Kidney glomerular epithelial cell (primary cell): ENCODE measurements around the gene EVPLL.
"Not testable (repeated sequence)": the region's sequence is repeated elsewhere in the genome, so short reads cannot be mapped to it uniquely, and the experiment has no call there.

Experiments
- DNase-seq: peaks from one replicate; lab custom pipeline; 2025; lab: John Stamatoyannopoulos, UW

Gene EVPLL

GRCh38 chr17:18377437-18378204, at the start of gene EVPLL:
TSS of gene EVPLL (plus strand) at chr17:18377778. CDS start at chr17:18380938, 3,160 bp downstream.
- DNase-seq, result no peak

GRCh38 chr17:18328643-18329204, 48.9 kb upstream of the EVPLL start:
- DNase-seq, result no peak

- no peak for DNase-seq
Measured at GRCh38 chr17:18331879-18332278, 45.7 kb upstream of the EVPLL start.

- no peak for DNase-seq
Measured at GRCh38 chr17:18332909-18333489, 44.6 kb upstream of the EVPLL start.

- not testable (repeated sequence) for DNase-seq
Measured at GRCh38 chr17:18338158-18338557, 39.4 kb upstream of the EVPLL start.

- no peak for DNase-seq
Measured at GRCh38 chr17:18339933-18340332, 37.6 kb upstream of the EVPLL start.

GRCh38 chr17:18344021-18344420, 33.6 kb upstream of the EVPLL start:
- DNase-seq, result no peak

GRCh38 chr17:18353541-18353940, 24.0 kb upstream of the EVPLL start:
- no peak for DNase-seq

- no peak for DNase-seq
Measured at GRCh38 chr17:18356624-18357023, 21.0 kb upstream of the EVPLL start.

GRCh38 chr17:18360518-18360917, 17.1 kb upstream of the EVPLL start:
- DNase-seq, result no peak

GRCh38 chr17:18361837-18362697, 15.5 kb upstream of the EVPLL start:
- no peak for DNase-seq

- peak; percentile 70 for DNase-seq
Measured at GRCh38 chr17:18362698-18363100, 14.9 kb upstream of the EVPLL start.

GRCh38 chr17:18363101-18364049, 14.2 kb upstream of the EVPLL start, which contains the start of gene SHMT1:
TSS of gene SHMT1 (minus strand) at chr17:18363550. CDS start at chr17:18355981, 7,569 bp downstream.
- DNase-seq, result peak; percentile 70

- no peak for DNase-seq
Measured at GRCh38 chr17:18364166-18364565, 13.4 kb upstream of the EVPLL start.

- DNase-seq, result no peak
Measured at GRCh38 chr17:18368946-18369345, 8.6 kb upstream of the EVPLL start.

GRCh38 chr17:18370761-18371160, 6.8 kb upstream of the EVPLL start:
- DNase-seq, result no peak

GRCh38 chr17:18371455-18371854, 6.1 kb upstream of the EVPLL start:
- no peak for DNase-seq

- DNase-seq, result not testable (repeated sequence)
Measured at GRCh38 chr17:18373181-18373580, 4.4 kb upstream of the EVPLL start.

- DNase-seq, result no peak
Measured at GRCh38 chr17:18374216-18374615, 3.4 kb upstream of the EVPLL start.

GRCh38 chr17:18378205-18378505, 577 bp downstream of the EVPLL start:
- no peak for DNase-seq

GRCh38 chr17:18378614-18379013, 1.0 kb downstream of the EVPLL start:
- not testable (repeated sequence) for DNase-seq
